Stimulated activated CD8-positive, alpha-beta memory T cell treated with anti-CD3 and anti-CD28 coated beads, Interleukin-15, amount 100 ng/mL, for 48 hours (primary cell): ENCODE results near the gene COCH.
"Not testable (repeated sequence)": the region's sequence is repeated elsewhere in the genome, so short reads cannot be mapped to it uniquely, and the experiment has no call there.

ENCODE experiments used
- DNase-seq, 2 donors: peaks; one replicate each; pipeline ENCODE4 v3.0.0-alpha.2; 2020; ENCODE audit warnings: low read depth in 2 of 2

The COCH gene

GRCh38 chr14:30874999-30875787, 834 bp downstream of the COCH start:
- DNase-seq, result no peak

GRCh38 chr14:30875788-30876053, 1.4 kb downstream of the COCH start:
- no peak for DNase-seq

GRCh38 chr14:30876692-30877091, 2.3 kb downstream of the COCH start:
- no peak for DNase-seq

GRCh38 chr14:30882431-30882830, 8.1 kb downstream of the COCH start:
- no peak for DNase-seq

GRCh38 chr14:30883508-30884294, 9.3 kb downstream of the COCH start:
- DNase-seq, result no peak

- DNase-seq, result no peak
Measured at GRCh38 chr14:30884901-30885300, 10.5 kb downstream of the COCH start.

GRCh38 chr14:30885840-30886740, 11.7 kb downstream of the COCH start:
- no peak for DNase-seq

GRCh38 chr14:30888480-30889243, 14.3 kb downstream of the COCH start:
- no peak for DNase-seq

- DNase-seq, result no peak
Measured at GRCh38 chr14:30889244-30889594, 14.9 kb downstream of the COCH start.

GRCh38 chr14:30893819-30894218, 19.5 kb downstream of the COCH start:
- no peak for DNase-seq

GRCh38 chr14:30894923-30895515, 20.7 kb downstream of the COCH start:
- DNase-seq, result no peak

GRCh38 chr14:30896435-30896834, 22.1 kb downstream of the COCH start:
- no peak for DNase-seq

- not testable (repeated sequence) for DNase-seq
Measured at GRCh38 chr14:30897121-30897520, 22.8 kb downstream of the COCH start.

- no peak for DNase-seq
Measured at GRCh38 chr14:30903285-30904124, 29.1 kb downstream of the COCH start.

- no peak for DNase-seq
Measured at GRCh38 chr14:30906752-30907658, 32.6 kb downstream of the COCH start.

- no peak for DNase-seq
Measured at GRCh38 chr14:30907659-30908057, 33.3 kb downstream of the COCH start.

- no peak for DNase-seq
Measured at GRCh38 chr14:30908826-30909225, 34.5 kb downstream of the COCH start.

GRCh38 chr14:30914812-30915211, 40.5 kb downstream of the COCH start:
- no peak for DNase-seq

- no peak for DNase-seq
Measured at GRCh38 chr14:30915596-30915995, 41.2 kb downstream of the COCH start.
